EL (cell line): Measurements from ENCODE around the gene DDOST.

Experiments
- DNase-seq: peaks from one replicate; pipeline ENCODE4 v3.0.0-alpha.2; 2016

Gene DDOST

DNA sequence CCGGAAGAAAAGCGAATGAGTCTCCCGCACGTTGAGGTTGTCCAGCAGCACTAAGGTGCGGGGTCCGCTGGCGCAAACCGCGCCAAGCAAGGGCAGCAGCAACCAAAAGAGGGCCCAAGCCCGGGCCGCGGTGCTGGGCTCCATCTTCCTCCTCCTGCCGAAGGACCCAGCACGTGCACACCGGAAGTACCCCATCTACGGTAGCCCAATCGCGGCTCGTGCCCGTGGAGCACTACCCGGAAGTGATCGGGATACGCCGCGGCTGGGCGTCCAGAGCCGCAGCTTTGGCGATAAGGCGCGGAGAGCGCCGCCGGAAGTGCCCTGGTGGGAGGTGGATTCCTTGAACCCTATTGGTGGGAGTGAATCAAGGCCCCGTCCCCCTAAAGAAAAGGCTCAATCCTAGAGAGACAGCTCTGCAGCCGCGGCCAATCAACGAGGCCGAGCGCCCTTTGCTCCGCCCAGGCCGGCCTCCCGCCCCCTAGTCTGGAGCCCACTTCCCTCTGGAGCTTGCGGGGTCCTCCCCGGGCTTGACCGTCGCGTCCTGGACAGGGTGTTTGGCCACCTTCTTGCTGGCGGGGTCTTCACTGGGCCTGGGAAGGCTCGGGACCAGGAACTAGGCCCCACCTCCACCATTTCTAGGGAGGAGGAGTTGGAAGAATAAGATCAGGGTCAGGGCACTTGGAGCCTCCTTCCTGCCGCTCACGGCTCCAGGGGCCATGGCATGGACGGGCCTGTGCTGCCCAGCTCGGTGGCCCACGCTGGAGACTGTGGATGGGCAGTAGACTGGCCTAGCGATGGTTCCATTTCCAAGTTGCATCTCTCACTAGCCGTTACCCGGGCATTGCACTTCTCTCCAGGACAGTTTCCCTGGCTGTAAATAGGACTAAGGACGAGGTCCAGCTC, at the start of gene DDOST:
Gene DDOST (minus strand): TSS at position 163 of the 903 bp plus-strand sequence. CDS start 19 bp downstream, at position 144.
- peak; percentile 99 for DNase-seq

DNA sequence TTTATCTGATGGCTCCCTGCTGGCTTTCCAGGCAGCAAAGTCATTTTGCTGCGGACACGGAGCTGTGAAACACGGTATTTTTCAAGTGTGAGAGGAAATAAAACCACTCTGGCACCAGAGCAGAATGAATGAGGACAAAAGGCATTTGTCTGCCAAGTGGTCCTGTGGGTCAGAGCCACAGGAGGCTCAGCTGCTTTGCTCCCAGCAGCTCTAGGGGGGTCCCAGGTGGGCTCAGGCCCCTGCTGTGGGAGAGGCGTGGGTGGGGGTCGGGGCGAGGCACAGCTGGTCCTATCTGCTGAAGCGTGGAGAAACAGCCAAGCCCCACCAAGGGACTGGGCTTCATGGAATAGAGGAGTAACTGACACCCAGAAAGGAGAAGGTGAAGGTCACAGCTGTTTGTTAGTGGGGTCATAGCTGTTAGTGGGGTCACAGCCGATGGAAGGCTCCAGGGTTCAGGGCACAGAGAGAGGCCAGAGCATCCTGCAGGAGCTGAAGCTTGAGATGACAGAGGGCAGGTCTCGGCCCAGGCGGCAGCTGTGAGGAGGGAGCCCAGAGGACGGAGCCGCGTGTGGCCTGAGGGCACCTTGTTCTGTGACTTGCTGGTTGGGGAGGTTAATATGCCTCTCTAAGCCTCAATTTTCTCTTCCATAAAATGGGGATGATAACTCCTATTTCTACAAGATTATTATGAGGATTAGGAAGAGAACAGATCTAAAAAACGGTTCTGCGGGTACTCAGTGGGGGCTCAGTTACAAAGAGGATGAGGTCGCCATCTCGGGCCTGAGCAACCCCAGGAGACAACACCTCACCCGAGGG, 49.5 kb upstream of the DDOST start:
- no peak for DNase-seq

DNA sequence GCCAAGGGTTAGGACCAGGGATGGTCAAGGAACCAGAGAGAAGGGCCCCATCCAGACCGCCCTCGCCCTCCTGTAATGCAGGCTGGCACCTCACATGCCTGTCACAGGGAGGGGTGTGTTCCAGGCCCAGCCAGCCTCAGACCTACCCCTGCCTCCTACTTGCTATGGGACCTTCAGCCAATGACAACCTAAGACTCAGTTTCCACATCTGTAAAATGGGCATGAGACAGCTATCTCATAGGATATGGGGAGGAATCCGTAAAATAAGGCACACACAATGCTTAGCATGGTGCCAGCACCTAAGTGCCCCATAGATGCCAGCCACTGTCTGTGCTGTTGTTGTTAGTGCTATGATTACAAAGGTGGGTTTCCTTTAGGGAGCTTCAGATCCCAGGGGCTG, 48.7 kb upstream of the DDOST start:
- DNase-seq = no peak

DNA sequence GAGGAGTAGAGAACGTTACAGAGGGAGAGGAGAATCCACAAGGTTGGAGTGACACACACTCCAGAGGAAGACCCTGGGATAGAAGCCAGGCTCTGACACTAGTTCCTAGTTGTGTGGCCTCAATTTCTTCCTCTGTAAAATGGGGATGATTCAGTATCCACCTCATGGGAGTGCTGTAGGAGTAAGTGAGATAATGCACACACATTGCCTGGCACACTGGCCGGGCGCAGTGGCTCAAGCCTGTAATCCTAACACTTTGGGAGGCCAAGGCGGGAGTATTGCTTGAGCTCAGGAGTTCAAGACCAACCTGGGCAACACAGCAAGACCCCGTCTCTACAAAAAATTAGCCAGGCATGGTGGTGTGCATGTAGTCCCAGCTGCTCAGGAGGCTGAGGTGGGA, 47.7 kb upstream of the DDOST start:
- DNase-seq = no peak

DNA sequence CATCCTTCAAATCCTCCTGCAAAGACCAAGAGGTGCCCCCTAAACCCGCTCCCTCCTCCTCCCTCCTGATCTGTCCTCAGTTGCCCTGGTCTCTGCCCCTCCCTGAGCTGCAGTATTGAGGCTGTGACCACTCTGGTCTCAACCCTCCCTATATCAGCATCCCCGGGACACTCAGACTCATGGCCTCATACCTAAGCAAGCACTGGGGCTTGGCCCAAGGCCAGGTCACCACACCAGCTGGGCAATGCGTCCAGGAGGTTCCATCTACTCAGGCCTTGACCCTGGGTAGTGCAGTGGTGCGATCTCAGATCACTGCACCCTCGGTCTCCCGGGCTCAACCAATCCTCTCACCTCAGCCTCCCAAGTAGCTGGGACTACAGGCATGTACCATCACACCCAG, 46.9 kb upstream of the DDOST start:
- no peak for DNase-seq

DNA sequence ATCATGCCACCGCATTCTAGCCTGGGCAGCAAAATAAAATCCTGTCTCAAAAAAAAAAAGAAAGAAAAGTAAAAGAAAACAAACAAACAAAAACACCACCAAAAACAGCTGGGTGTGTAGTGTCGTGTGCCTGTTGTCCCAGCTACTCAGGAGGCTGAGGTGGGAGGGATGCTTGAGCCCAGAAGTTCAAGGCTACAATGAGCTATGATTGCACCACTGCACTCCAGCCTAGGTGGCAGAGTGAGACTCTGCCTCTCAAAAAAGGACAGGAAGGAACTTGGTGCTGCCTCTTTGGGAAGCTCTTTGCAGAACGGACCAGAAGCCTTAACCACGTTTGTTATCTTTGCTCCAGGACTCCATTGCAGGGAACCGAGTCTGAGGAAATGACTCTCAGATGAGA, 45.7 kb upstream of the DDOST start:
- DNase-seq = no peak

DNA sequence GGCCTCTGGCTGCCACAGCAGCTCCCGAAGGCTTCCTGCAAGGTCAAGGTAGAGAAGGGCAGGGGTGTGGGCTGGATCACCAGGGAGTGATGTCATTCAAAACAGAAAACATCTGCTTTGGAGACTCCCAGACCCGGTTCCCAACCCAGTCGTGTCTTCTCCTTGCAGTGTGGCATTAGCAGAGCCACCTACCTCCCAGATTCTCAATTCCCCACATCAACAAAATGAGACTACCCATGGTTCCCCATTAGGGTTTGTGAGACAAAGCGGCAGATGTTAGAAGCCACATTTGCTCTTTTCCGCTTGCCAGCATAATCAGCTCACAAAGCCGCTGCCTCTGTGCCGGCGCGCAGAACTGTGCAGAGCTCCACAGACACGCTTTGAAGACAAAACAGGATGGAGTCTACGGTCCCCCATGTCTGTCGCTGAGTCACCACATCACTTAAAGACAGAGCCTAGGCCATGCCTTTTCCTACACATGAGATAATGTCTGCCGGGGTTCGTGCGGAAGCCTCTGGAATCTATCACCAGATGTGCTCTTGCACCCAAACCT, 44.1 kb upstream of the DDOST start:
- no peak for DNase-seq

DNA sequence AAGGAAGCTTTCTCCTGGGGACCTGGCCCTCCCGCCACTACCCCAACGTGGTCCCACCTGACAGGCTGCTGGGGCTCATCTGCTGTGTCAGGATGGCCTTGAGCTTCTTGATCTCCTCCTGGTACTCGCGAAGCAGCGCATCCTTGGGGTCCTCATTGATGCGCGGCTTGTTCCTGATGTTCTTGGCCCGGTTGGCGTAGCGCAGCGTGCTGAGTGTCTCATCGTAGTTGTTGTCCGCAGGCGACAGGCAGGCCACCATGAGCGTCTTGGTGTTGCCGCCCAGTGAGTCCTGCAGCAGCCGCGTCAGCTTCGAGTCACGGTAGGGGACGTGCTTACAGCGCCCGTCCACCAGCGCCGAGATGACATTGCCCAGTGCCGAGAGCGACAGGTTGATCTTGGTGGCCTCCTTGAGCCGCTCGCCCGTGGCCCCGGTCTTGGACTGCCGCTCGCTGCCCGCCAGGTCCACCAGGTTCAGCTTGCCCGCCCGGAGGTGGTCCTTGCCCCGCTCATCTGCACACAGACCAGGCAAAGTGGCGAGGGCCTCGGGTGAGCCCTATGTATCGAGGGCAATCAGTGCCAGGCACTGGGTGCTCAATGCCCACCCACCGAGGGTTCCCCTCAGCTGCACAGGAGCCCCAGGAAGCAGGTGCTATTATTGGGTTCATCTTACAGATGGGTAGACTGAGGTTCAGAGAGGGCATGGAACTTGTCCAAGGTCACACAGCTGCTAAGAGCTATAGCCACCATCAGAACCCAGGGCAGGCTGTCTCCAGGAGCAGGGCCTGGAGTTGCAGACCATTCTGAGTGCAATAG, 43.4 kb upstream of the DDOST start:
- no peak for DNase-seq

DNA sequence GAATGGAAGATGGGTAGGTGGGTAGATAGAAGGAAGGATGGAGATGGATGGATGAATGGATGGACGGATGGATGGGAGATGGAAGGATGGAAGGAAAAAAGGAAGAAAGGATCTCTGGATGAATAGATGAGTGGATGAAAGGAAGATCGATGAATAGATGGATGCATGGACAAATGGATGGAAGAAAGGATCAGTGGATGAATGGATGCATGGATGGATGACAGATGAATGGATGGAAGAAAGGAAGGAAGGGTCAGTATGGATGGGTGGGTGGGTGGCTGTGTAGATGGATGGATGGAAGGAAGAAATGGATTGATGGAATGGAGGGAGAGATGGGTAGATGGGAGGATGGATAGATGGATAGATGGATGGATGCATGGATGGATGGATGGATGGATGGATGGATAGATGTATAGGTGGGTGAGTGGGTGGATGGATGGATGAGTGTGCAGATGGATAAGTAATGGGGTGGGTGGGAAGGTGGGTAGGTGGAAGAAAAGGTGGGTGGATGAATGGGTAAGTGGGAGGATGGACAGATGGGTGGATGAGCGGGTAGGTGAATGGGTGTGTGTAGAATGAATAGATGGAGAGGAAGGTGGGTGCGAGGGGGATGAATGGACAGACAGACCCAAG, 42.1 kb upstream of the DDOST start:
- no peak for DNase-seq

DNA sequence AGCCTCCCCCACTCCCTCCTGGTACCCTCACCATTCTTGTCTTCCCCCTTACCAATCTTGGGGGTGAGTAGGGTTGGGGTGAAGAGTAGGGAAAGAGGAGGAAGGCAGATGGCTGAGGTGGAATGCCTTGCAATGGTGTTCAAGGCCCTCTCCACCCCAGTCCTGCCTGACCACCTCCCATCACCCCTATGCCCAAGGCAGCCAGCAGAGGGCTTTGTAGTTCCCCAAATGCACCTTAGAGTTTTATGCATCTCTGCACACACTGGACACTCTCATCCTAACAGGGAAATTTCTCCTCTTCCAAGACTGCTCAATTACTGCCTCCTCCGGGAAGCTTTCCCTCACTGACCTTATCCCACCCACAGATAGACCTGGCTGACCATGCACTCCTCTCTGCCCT, 41.2 kb upstream of the DDOST start:
- peak; percentile 29 for DNase-seq

DNA sequence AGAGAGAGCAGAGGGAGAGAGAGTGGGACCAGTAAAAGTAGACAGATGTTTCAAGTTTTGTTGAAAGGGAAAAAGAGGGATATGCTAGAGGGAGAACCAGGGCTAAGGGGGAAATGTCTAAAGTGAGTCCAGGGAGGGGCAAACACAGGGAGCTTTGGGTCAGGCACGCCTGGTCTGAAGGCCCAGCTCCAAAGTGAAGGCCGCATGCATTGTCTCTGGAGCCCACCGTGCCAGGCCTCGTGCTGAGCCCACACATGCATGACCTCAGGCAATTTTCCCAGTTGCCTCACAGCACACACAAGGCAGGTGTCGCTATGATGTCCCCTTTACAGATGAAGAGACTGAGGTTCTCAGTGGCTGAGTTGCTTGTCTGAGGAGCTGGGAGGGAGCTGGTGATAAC, 40.7 kb upstream of the DDOST start:
- no peak for DNase-seq

DNA sequence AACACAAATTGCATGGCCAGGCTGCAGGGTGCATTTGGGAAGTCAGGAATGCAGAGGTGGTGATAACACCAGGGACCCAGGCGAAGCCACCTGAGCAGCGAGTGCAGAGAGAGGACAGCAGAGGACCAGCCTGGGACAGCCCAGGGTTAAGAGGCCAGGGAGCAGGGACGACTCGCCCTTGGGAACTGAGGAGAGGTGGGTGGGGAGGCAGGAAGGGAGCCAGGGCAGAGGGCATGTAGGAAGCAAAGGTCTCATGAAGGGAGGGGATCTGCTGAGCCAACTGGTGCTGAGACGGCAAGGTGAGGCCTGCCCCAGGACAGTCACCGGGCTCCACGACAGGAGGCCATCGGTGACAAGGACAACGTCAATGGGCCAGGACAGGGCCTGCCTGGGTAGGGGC, 40.3 kb upstream of the DDOST start:
- DNase-seq = no peak

DNA sequence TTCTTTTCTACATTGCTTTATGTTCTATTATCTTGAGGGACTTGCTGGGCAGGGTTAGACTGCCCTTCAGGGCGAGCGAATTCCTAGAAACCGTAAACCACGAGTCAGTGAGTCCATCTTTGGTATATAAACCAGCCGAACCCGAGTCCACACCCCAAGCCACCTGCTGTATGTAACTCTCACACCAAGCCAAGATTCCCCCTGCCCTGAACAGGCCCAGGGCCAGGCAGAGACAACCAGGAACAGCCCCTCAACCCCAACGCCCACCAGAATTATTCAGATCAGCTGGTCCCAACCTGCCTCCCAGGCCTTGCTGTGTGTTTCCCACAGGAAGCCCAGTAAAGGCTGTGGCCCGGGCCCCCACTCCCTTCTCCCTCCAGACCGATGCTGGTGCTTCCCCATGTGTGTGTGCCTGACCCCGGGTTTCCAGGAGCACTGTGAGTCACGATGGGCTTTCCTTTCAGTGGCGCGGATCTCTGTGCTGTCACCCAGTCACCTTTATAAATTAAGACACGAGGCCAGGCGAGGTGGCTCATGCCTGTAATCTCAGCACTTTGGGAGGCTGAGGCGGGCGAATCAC, 39.6 kb upstream of the DDOST start:
- no peak for DNase-seq

DNA sequence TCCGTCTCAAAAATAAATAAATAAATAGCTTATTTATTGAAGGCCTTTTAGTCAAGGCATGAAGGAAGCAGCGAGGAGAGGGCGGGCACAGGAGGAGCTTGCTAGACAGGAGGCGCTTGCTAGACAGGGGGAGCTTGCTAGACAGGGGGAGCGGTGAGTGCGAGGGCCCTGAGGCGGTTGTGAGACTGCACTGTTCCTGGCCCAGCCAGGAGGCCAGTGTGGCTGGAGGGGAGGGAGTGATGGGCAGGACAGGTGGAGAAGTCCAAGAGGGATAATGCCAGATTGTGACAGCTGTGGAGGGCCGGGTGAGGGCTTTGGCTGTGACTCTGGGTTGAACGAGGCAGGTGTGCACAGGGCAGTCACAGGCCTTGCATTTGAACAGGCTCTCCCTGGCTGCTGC, 38.4 kb upstream of the DDOST start:
- no peak for DNase-seq

DNA sequence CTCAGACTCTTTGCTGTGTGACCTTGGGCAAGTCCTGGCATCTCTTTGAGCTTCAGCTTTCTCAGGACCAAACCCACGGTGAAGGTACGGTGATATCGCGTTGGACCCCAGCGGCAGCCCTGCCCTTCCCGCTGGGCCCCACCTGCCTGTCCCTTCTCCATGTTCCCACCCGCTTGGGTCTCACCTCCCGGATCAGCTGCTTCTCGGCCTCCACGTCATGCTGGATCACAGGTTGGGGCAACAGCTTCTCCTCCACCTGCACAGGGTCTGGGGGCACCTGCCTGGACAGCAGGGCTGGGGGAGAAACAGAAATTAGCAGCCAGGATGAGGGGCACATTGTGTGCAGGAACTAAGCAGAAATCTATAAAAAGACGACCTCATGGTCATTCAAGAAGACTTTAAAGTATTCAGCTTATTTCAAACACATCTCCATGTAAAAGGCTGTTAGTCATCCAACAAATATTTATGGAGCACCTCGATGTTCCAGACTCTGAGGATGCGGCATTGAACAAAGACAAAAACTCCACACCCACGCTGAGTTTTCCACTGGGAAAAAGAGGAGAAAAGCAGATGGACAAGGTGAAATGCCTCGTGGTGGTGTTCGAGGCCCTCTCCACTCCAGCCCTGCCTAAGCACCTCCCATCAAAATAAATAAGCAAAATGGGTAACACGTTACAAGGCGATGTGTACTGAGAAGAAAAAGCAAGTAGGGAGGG, 37.2 kb upstream of the DDOST start:
- peak; percentile 84 for DNase-seq

DNA sequence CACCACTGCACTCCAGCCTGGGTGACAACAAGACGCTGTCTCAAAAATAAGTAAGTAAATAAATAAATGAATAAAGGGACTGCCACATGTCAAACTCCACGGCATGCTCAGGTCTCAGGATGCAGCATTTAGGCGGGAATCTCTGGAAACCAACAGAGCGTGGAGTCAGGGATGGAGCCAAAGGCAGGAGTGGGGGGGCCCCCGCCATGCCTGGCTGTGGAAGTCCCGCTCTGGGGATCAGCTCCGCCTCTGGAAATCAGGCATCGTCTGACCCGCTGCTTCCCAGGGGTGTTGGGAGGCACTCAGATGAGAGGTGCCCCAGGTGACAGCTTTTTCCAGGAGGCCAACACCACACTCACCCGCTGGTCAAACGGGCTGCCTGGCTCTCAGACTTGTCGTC, 36.4 kb upstream of the DDOST start:
- DNase-seq = no peak

DNA sequence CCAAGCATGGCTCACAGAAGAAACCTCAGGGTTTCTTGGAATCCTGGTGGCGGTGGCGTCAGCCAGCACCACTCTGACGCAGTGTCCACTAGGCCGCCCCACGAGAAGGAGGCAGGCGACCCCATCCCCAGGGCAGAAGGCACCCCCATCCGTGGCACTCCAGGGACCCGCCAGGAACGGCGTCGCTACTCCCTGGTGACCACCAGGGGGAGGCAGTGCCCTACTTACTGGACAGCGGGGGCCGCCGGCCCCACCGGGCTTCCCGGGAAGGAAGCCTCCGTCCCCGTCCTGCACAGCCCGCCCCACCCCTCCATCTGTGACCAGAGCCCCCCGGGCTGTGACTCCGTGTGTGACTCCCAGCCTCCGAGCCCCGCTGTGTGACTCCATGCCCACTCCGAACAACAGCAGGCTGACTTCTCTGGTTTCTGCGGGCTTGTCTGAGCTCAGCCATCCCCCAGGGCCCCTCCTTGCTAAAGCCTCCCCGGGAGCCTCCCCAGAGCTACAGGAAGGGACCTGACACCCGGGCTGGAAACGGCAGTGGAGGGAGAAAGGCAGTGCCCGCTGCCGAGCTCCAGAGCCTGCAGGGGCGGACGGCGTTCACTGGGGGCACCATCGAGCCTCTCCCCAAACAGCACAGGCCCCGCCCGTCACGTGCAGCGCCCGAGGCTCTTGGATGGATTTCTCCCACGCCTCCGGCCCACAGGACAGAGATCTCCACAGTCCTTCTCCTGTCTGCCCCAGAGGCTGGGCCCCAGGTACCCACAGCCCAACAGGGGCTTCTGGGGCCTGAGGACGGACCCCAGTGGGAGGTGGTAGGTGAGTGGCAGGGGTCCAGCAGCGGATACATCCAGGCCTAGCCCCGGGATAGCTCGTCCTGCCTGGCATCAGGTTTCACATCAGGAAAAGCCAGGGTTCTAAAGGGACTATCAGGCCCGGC, 35.5 kb upstream of the DDOST start:
- DNase-seq = peak; percentile 98

DNA sequence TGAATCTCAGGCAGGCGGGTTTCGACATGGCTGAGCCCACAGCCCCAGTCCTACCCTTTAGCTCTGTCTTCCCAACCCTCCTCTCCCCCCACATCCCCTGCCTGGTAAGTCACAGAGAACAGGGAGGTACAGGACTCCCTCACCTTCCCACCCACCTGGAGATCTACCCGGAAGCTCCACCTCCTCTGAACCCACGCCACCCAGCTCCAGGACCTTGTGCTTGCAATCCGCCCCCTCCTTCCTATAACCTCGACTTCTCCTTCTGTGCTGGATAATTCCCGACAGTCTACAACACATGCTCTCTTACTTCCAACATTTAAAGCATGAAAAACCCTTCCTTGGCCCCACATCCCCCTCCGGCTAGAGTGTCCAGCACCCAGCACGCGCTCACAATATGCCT, 34.3 kb upstream of the DDOST start:
- no peak for DNase-seq

DNA sequence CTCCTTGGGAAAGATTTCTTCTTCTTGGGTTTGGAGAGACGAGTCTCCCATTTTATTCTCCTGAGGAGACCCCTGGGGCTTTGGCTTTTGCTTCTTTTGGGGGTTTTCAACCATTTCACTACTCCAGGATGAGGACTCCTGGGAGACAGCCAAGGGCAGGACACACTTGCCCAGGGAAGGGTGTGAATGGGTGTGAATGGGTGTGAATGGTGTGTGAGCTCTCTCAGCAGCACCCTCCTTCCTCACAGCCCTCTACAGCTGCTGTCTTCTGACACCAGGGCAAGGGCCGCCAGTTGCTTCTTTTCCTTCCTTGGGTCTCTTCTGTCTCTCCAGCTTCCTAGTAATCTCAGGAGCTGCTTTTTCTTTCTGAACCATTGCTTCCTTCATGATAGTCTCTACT, 32.5 kb upstream of the DDOST start:
- DNase-seq = no peak

DNA sequence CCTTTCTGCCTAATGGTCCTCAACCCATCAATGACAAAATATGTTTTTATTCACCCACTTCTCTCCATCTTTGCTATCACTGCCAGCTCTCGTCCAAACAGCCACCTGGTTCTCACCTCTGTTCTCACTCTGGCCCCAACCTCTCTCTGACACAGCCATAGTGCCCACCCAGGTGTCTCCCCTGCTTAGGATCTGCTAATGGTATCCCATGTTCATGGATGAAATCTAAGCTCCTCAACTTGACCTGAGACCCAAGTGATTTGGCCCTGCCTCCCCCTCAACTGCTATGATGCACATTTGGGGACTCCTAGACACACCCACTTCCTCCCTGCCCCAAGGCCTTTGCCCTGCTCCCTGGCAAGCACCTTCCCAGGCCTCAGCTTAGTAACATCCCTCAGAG, 30.7 kb upstream of the DDOST start:
- no peak for DNase-seq
